Measurements from ENCODE around the gene KIF3B. TPM values are rescaled to one million over a fixed set of nuclear protein-coding genes. Genes with fewer than 3 reads are reported as not detected.

Gene KIF3B
- total and polyA plus RNA-seq, 2 of the 13 experiments (the other 11 are each of a cell fraction or from before 2014, with no cell fraction given), result 23.6 to 28.8 TPM

DNA sequence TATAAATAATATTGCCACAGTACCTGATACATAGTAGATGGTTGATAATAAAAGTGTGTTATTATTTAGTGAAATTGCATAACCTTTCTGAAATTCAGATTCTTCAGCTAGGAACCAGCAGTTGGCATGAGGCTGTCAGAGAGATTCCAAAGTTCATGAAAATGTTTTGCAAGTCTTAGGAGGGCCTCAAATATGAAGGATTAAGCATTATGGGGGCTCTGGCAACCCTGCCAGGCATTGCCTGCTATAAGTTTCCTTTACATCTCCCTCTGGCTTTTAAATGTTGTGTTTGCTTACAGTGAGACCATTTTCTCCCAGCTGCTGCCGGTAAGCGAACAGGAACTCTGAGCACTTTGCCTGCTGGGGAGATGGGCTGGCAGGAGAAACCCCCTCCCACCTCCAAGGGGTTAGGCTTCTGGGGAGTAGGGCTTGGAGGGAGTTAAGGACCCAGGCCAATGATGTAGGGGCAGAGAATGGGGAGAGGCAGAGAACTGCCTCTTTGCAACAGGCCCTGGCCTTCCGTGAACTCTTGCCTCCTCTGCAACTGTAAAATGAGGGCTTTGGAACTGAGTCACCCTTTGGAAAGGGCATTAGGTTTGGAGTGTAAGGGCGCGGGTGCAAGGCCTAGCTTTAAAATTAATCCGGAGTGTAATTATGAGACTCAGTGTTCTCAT, 33.2 kb upstream of the KIF3B start (continued):
- TF ChIP-seq EZH2 (conservative IDR thresholded peaks at IDR 0.05; ENCODE audit: low read depth, low read length) (no peak), ZNF550 (CRISPR knock-in tag; IDR thresholded peaks at IDR 0.05; ENCODE audit: borderline replicate concordance) (no peak), ZNF282 (IDR thresholded peaks at IDR 0.05; ENCODE audit: partially characterized antibody) (no peak), ZNF367 (CRISPR knock-in tag; IDR thresholded peaks at IDR 0.05; ENCODE audit: borderline replicate concordance) (no peak), ZNF772 (CRISPR knock-in tag; IDR thresholded peaks at IDR 0.05) (no peak), ZNF644 (CRISPR knock-in tag; IDR thresholded peaks at IDR 0.05; ENCODE audit: low read depth) (peak; percentile 7; the same call in 1 of the 2 replicates), PHF5A (CRISPR knock-in tag; IDR thresholded peaks at IDR 0.05; ENCODE audit: low read depth, unreplicated experiment) (no peak), HNRNPUL1 (IDR thresholded peaks at IDR 0.05; ENCODE audit: low read depth, low read length) (no peak), ZNF7 (CRISPR knock-in tag; IDR thresholded peaks at IDR 0.05) (no peak), ESRRA (CRISPR knock-in tag; IDR thresholded peaks at IDR 0.05; ENCODE audit: low read depth) (no peak), MED1 (CRISPR knock-in tag; IDR thresholded peaks at IDR 0.05) (0 out of 2 replicates have a peak, but pooled peaks have one; percentile 11), KAT2B (IDR thresholded peaks at IDR 0.05; ENCODE audit: borderline replicate concordance, low read depth, low read length) (no peak), MTF2 (CRISPR knock-in tag; IDR thresholded peaks at IDR 0.05; ENCODE audit: borderline replicate concordance) (no peak), PTBP1 (IDR thresholded peaks at IDR 0.05; ENCODE audit: low read depth, low read length, poor library complexity, severe bottlenecking) (no peak)
- TF ChIP-seq, protein P1, sequence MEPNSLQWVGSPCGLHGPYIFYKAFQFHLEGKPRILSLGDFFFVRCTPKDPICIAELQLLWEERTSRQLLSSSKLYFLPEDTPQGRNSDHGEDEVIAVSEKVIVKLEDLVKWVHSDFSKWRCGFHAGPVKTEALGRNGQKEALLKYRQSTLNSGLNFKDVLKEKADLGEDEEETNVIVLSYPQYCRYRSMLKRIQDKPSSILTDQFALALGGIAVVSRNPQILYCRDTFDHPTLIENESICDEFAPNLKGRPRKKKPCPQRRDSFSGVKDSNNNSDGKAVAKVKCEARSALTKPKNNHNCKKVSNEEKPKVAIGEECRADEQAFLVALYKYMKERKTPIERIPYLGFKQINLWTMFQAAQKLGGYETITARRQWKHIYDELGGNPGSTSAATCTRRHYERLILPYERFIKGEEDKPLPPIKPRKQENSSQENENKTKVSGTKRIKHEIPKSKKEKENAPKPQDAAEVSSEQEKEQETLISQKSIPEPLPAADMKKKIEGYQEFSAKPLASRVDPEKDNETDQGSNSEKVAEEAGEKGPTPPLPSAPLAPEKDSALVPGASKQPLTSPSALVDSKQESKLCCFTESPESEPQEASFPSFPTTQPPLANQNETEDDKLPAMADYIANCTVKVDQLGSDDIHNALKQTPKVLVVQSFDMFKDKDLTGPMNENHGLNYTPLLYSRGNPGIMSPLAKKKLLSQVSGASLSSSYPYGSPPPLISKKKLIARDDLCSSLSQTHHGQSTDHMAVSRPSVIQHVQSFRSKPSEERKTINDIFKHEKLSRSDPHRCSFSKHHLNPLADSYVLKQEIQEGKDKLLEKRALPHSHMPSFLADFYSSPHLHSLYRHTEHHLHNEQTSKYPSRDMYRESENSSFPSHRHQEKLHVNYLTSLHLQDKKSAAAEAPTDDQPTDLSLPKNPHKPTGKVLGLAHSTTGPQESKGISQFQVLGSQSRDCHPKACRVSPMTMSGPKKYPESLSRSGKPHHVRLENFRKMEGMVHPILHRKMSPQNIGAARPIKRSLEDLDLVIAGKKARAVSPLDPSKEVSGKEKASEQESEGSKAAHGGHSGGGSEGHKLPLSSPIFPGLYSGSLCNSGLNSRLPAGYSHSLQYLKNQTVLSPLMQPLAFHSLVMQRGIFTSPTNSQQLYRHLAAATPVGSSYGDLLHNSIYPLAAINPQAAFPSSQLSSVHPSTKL (CRISPR knock-in tag; IDR thresholded peaks at IDR 0.05), result peak; percentile 45
- TF ChIP-seq, protein P2, sequence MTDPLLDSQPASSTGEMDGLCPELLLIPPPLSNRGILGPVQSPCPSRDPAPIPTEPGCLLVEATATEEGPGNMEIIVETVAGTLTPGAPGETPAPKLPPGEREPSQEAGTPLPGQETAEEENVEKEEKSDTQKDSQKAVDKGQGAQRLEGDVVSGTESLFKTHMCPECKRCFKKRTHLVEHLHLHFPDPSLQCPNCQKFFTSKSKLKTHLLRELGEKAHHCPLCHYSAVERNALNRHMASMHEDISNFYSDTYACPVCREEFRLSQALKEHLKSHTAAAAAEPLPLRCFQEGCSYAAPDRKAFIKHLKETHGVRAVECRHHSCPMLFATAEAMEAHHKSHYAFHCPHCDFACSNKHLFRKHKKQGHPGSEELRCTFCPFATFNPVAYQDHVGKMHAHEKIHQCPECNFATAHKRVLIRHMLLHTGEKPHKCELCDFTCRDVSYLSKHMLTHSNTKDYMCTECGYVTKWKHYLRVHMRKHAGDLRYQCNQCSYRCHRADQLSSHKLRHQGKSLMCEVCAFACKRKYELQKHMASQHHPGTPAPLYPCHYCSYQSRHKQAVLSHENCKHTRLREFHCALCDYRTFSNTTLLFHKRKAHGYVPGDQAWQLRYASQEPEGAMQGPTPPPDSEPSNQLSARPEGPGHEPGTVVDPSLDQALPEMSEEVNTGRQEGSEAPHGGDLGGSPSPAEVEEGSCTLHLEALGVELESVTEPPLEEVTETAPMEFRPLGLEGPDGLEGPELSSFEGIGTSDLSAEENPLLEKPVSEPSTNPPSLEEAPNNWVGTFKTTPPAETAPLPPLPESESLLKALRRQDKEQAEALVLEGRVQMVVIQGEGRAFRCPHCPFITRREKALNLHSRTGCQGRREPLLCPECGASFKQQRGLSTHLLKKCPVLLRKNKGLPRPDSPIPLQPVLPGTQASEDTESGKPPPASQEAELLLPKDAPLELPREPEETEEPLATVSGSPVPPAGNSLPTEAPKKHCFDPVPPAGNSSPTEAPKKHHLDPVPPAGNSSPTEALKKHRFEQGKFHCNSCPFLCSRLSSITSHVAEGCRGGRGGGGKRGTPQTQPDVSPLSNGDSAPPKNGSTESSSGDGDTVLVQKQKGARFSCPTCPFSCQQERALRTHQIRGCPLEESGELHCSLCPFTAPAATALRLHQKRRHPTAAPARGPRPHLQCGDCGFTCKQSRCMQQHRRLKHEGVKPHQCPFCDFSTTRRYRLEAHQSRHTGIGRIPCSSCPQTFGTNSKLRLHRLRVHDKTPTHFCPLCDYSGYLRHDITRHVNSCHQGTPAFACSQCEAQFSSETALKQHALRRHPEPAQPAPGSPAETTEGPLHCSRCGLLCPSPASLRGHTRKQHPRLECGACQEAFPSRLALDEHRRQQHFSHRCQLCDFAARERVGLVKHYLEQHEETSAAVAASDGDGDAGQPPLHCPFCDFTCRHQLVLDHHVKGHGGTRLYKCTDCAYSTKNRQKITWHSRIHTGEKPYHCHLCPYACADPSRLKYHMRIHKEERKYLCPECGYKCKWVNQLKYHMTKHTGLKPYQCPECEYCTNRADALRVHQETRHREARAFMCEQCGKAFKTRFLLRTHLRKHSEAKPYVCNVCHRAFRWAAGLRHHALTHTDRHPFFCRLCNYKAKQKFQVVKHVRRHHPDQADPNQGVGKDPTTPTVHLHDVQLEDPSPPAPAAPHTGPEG (CRISPR knock-in tag; IDR thresholded peaks at IDR 0.05), result no peak
- TF ChIP-seq, protein P3, sequence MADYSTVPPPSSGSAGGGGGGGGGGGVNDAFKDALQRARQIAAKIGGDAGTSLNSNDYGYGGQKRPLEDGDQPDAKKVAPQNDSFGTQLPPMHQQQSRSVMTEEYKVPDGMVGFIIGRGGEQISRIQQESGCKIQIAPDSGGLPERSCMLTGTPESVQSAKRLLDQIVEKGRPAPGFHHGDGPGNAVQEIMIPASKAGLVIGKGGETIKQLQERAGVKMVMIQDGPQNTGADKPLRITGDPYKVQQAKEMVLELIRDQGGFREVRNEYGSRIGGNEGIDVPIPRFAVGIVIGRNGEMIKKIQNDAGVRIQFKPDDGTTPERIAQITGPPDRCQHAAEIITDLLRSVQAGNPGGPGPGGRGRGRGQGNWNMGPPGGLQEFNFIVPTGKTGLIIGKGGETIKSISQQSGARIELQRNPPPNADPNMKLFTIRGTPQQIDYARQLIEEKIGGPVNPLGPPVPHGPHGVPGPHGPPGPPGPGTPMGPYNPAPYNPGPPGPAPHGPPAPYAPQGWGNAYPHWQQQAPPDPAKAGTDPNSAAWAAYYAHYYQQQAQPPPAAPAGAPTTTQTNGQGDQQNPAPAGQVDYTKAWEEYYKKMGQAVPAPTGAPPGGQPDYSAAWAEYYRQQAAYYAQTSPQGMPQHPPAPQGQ (CRISPR knock-in tag; IDR thresholded peaks at IDR 0.05; ENCODE audit: borderline replicate concordance), result no peak
- TF ChIP-seq, protein P4, sequence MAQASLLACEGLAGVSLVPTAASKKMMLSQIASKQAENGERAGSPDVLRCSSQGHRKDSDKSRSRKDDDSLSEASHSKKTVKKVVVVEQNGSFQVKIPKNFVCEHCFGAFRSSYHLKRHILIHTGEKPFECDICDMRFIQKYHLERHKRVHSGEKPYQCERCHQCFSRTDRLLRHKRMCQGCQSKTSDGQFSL (CRISPR knock-in tag; IDR thresholded peaks at IDR 0.05), result no peak
